OCI-LY3 (cell line): Measurements from ENCODE around the gene SELENOS.

Source experiments
- H2AFZ ChIP-seq: fragments of 200-600, 300-600 bp; shearing (Covaris generic); 2 replicates; pipeline ENCODE4 v1.6.0; 2014; ENCODE audit warnings: antibody characterized with exemption, low read depth, low read length
- H3K27ac ChIP-seq: fragments of 200-600, 300-600 bp; sonication (generic); 2 replicates; pipeline ENCODE4 v1.5.1; 2014; ENCODE audit warnings: mild to moderate bottlenecking, low read length, moderate library complexity, mixed read lengths
- H3K27me3 ChIP-seq: fragments of 200-600, 300-600 bp; sonication (generic); 2 replicates; pipeline ENCODE4 v1.6.1; 2014; ENCODE audit warnings: low read depth, low read length, mixed read lengths
- H3K36me3 ChIP-seq: fragments of 200-600, 300-600 bp; sonication (generic); replicated peaks from 2 replicates; pipeline ENCODE3; 2014; ENCODE audit warnings: low read depth, low read length, mixed read lengths
- H3K4me1 ChIP-seq: fragments of 300-600, 200-600 bp; sonication (generic); 2 replicates; pipeline ENCODE4 v1.6.1; 2014; ENCODE audit warnings: low read length, mixed read lengths
- H3K4me2 ChIP-seq: fragments of 200-600, 300-600 bp; sonication (generic); 2 replicates; pipeline ENCODE4 v1.6.1; 2014; ENCODE audit warnings: low read length, mixed read lengths
- H3K4me3 ChIP-seq: fragments of 300-600, 200-600 bp; sonication (generic); 2 replicates; pipeline ENCODE4 v1.5.1; 2014; ENCODE audit warnings: antibody characterized with exemption, mild to moderate bottlenecking, low read length, moderate library complexity
- H3K79me2 ChIP-seq: fragments of 300-600, 200-600 bp; shearing (Covaris generic); 2 replicates; pipeline ENCODE4 v1.6.1; 2014; ENCODE audit warnings: mild to moderate bottlenecking, low read length, mixed read lengths
- H3K9ac ChIP-seq: fragments of 300-600, 200-600 bp; shearing (Covaris generic); 2 replicates; pipeline ENCODE4 v1.6.0; 2014; ENCODE audit warnings: mild to moderate bottlenecking, low read length, moderate library complexity
- H3K9me3 ChIP-seq: fragments of 200-600, 300-600 bp; shearing (Covaris generic); 2 replicates; pipeline ENCODE4 v1.6.1; 2014; ENCODE audit warnings: low read length, mixed read lengths; ENCODE audit not compliant: insufficient read depth
- H4K20me1 ChIP-seq: fragments of 200-600, 300-600 bp; sonication (generic); 2 replicates; pipeline ENCODE4 v1.6.1; 2016; ENCODE audit warnings: low read length, mixed read lengths; ENCODE audit not compliant: insufficient read depth
- CTCF ChIP-seq: fragments of 200-600, 300-600 bp; sonication (generic); IDR thresholded peaks from 2 replicates; pipeline ENCODE4 v1.5.1; 2014; ENCODE audit warnings: antibody characterized with exemption, low read length, low read depth
- EZH2phosphoT487 ChIP-seq: fragments of 200-600 bp; shearing (Covaris generic); IDR thresholded peaks from 2 replicates; pipeline ENCODE4 v1.6.1; 2018; ENCODE audit warnings: antibody characterized with exemption, mixed run types, low read depth

The SELENOS gene

GRCh38 chr15:101276501-101277037, 716 bp downstream of the SELENOS start:
- peak overlapping the region; percentile 96 for H3K4me3 ChIP-seq
- H3K79me2 ChIP-seq, result peaks cover 18% of the 10 kb centered on the region
- no peaks in the 10 kb centered on the region for H3K9me3 ChIP-seq
- no peak overlapping the region; the same call in 1 of the 2 replicates for H2AFZ ChIP-seq
- H3K36me3 ChIP-seq, result peaks cover 48% of the 10 kb centered on the region
- H3K4me1 ChIP-seq, result peaks cover 23% of the 10 kb centered on the region
- peak; percentile 43 for TF ChIP-seq CTCF
- no peak for TF ChIP-seq EZH2phosphoT487
- peak overlapping the region; percentile 95 for H3K4me2 ChIP-seq
- peak overlapping the region; percentile 95 for H3K9ac ChIP-seq
- H3K27me3 ChIP-seq, result no peaks in the 10 kb centered on the region
- peak overlapping the region; percentile 65 for H3K27ac ChIP-seq
- H4K20me1 ChIP-seq, result peaks cover 14% of the 10 kb centered on the region

GRCh38 chr15:101275018-101275417, 2.3 kb downstream of the SELENOS start:
- peak overlapping the region; percentile 96 for H3K4me3 ChIP-seq
- H3K79me2 ChIP-seq, result peaks cover 18% of the 10 kb centered on the region
- no peak overlapping the region for H2AFZ ChIP-seq
- peaks cover 14% of the 10 kb centered on the region for H4K20me1 ChIP-seq
- no peaks in the 10 kb centered on the region for H3K27me3 ChIP-seq
- H3K27ac ChIP-seq, result peak overlapping the region; percentile 68
- TF ChIP-seq EZH2phosphoT487 (no peak), CTCF (no peak)
- H3K9me3 ChIP-seq, result no peaks in the 10 kb centered on the region
- peaks cover 23% of the 10 kb centered on the region for H3K4me1 ChIP-seq
- H3K4me2 ChIP-seq, result peak overlapping the region; percentile 95
- peaks cover 51% of the 10 kb centered on the region for H3K36me3 ChIP-seq
- H3K9ac ChIP-seq, result peak overlapping the region; percentile 95

DNA sequence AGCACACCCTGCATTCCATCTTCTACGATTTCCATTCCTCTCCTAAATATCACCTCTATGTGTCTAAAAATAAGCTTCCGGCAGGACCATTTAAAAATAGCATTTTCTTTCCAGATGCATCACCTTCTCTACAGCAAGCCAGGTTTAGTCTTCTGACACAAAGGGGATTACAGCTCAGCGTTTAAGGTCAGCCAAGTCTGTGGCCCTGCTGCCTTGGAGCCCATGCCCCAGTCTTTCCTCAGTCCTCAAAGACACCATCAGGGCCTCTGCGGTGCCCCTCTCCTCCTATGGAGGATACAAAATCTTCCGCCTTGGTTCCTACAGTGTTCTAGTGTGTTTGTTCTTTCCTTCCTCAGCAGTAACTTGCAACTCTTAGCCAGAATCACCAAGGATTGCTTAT, 3.8 kb downstream of the SELENOS start:
- H3K27ac ChIP-seq, result no peak overlapping the region
- H3K27me3 ChIP-seq, result no peaks in the 10 kb centered on the region
- H3K4me2 ChIP-seq, result no peak overlapping the region
- peaks cover 55% of the 10 kb centered on the region for H3K36me3 ChIP-seq
- peaks cover 18% of the 10 kb centered on the region for H3K79me2 ChIP-seq
- no peaks in the 10 kb centered on the region for H3K9me3 ChIP-seq
- TF ChIP-seq EZH2phosphoT487 (no peak), CTCF (no peak)
- peaks cover 14% of the 10 kb centered on the region for H4K20me1 ChIP-seq
- peaks cover 23% of the 10 kb centered on the region for H3K4me1 ChIP-seq
- H2AFZ ChIP-seq, result no peak overlapping the region
- no peak overlapping the region for H3K4me3 ChIP-seq
- H3K9ac ChIP-seq, result no peak overlapping the region

DNA sequence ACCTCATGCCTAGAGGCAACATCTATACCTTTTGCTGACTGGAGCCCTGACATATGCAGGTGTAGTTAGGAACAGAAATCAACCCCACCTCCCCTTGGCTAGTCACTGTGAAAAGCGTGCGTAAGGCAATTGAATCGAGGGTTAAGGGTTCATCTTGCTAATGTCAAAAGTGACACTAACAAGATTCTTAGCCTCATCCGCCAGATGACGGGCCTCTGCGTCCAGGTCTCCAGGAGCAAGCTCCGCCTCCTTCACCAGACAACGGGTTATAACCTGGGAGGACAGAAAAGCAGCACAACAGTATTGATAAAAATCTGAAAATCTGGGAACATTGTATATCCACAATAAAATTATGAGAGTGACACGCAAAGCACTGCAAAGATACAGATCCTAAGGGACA, 4.7 kb downstream of the SELENOS start:
- H3K9me3 ChIP-seq, result no peaks in the 10 kb centered on the region
- peaks cover 19% of the 10 kb centered on the region for H3K4me1 ChIP-seq
- no peak overlapping the region for H3K4me3 ChIP-seq
- H3K27ac ChIP-seq, result no peak overlapping the region
- no peak overlapping the region for H2AFZ ChIP-seq
- H3K79me2 ChIP-seq, result peaks cover 18% of the 10 kb centered on the region
- H3K36me3 ChIP-seq, result peaks cover 55% of the 10 kb centered on the region
- TF ChIP-seq EZH2phosphoT487 (no peak), CTCF (no peak)
- no peak overlapping the region for H3K4me2 ChIP-seq
- no peak overlapping the region for H3K9ac ChIP-seq
- peaks cover 14% of the 10 kb centered on the region for H4K20me1 ChIP-seq
- no peaks in the 10 kb centered on the region for H3K27me3 ChIP-seq
